Endodermal cell (in vitro differentiated cells): Measurements from ENCODE around the gene SH3GL2. TPM values are rescaled to one million over a fixed set of nuclear protein-coding genes. Genes with fewer than 3 reads are reported as not detected.

ENCODE experiments used
- DNase-seq: peaks from one replicate; pipeline ENCODE4 v3.0.0-alpha.2; 2017
- H3K27ac ChIP-seq: 2 replicates; pipeline ENCODE4 v1.5.1; 2013; ENCODE audit warnings: mild to moderate bottlenecking, low read depth, low read length, moderate library complexity
- H3K27me3 ChIP-seq: 2 replicates; pipeline ENCODE4 v1.6.1; 2013; ENCODE audit warnings: mild to moderate bottlenecking, low read length, moderate library complexity; ENCODE audit not compliant: insufficient read depth, control insufficient read depth, poor library complexity, severe bottlenecking
- H3K36me3 ChIP-seq: 2 replicates; pipeline ENCODE4 v1.7.0; 2013; ENCODE audit warnings: mild to moderate bottlenecking, low read length, moderate library complexity; ENCODE audit not compliant: control insufficient read depth, insufficient read depth
- H3K4me1 ChIP-seq: one replicate; pipeline ENCODE4 v1.7.0; 2013; ENCODE audit warnings: low read length; ENCODE audit not compliant: control insufficient read depth, insufficient read depth
- H3K4me3 ChIP-seq: 2 replicates; pipeline ENCODE4 v1.5.1; 2013; ENCODE audit warnings: mild to moderate bottlenecking, low read length, moderate library complexity
- H3K9ac ChIP-seq: 2 replicates; pipeline ENCODE4 v1.6.1; 2013; ENCODE audit warnings: mild to moderate bottlenecking, low read length, moderate library complexity; ENCODE audit not compliant: poor library complexity, severe bottlenecking; ENCODE audit errors: extremely low read depth
- H3K9me3 ChIP-seq: 2 replicates; pipeline ENCODE4 v1.6.1; 2013; ENCODE audit warnings: mild to moderate bottlenecking, low read length, moderate library complexity; ENCODE audit not compliant: control insufficient read depth
- H3K27ac Mint-ChIP-seq: 2 replicates; pipeline ENCODE4 v1.8.0; 2020; ENCODE audit warnings: mixed read lengths
- H3K27me3 Mint-ChIP-seq: 2 replicates; pipeline ENCODE4 v1.8.0; 2021; ENCODE audit warnings: mild to moderate bottlenecking, mixed read lengths; ENCODE audit not compliant: insufficient read depth
- H3K36me3 Mint-ChIP-seq: 2 replicates; pipeline ENCODE4 v1.8.0; 2020; ENCODE audit warnings: low read depth, mixed read lengths
- H3K4me1 Mint-ChIP-seq: 2 replicates; pipeline ENCODE4 v1.8.0; 2020; ENCODE audit warnings: mixed read lengths
- H3K4me3 Mint-ChIP-seq: 2 replicates; pipeline ENCODE4 v1.8.0; 2020; ENCODE audit warnings: mild to moderate bottlenecking, moderate library complexity, mixed read lengths
- H3K9me3 Mint-ChIP-seq: 2 replicates; pipeline ENCODE4 v1.8.0; 2020; ENCODE audit warnings: mild to moderate bottlenecking, mixed read lengths
- CTCF ChIP-seq: fragments of 200-600 bp; sonication (generic); conservative IDR thresholded peaks from 2 replicates; pipeline ENCODE4 v1.5.0; 2021; ENCODE audit warnings: antibody characterized with exemption, mild to moderate bottlenecking
- WGBS, 2 experiments: methylation state at CpG; one replicate each; pipeline versions ENCODE4 v1.1.5 to v1.1.7; 2013; ENCODE audit warnings: missing lambda C conversion rate in 2 of 2, mixed read lengths in 1 of 2; ENCODE audit not compliant: insufficient coverage in 1 of 2, insufficient read length in 1 of 2; 5-methylcytosine and 5-hydroxymethylcytosine counted together
- total RNA-seq, 2 donors: library from RNA; stranded (reverse); fragmentation: NEBNext Ultra II Directional in 1 of 2; extraction: Animal tissue kit (Norgen Biotek cat#: 25700) in 1 of 2; gene quantifications; 2 replicates in 1 of 2; 3 replicates in 1 of 2; pipeline ENCODE4 v1.2.1, GENCODE V29; 2021

SH3GL2 gene
- total RNA-seq, 2 donors from 2014 or later, result 3.7 to 7.7 TPM

GRCh38 chr9:17789316-17789715, 210.4 kb downstream of the SH3GL2 start:
- no peaks in the 10 kb centered on the region for H3K36me3 ChIP-seq
- no peak for TF ChIP-seq CTCF
- H3K27me3 ChIP-seq, result no peaks in the 10 kb centered on the region
- no peak overlapping the region for H3K27ac ChIP-seq
- H3K9me3 ChIP-seq, result no peaks in the 10 kb centered on the region
- no peak overlapping the region for H3K9ac ChIP-seq
- DNase-seq, result no peak
- H3K4me1 ChIP-seq, result peaks cover 3% of the 10 kb centered on the region
- peaks cover 7% of the 10 kb centered on the region for H3K4me1 Mint-ChIP-seq
- H3K27me3 Mint-ChIP-seq, result no peaks in the 10 kb centered on the region
- H3K36me3 Mint-ChIP-seq, result no peaks in the 10 kb centered on the region
- no peaks in the 10 kb centered on the region for H3K9me3 Mint-ChIP-seq
- no peak overlapping the region for H3K27ac Mint-ChIP-seq
- WGBS, 2 experiments, result 93 to 98% methylated on average over 5 of the region's 6 CpGs
- no peak overlapping the region for H3K4me3 Mint-ChIP-seq
- H3K4me3 ChIP-seq, result no peak overlapping the region

- TF ChIP-seq CTCF, result peak; percentile 66
- H3K9me3 ChIP-seq, result no peaks in the 10 kb centered on the region
- 87% methylated on average over 9 to 14 of the region's 14 CpGs for WGBS, 2 experiments
- Mint-ChIP-seq H3K4me3 (no peak overlapping the region), H3K36me3 (no peaks in the 10 kb centered on the region), H3K27ac (no peak overlapping the region), H3K4me1 (no peaks in the 10 kb centered on the region), H3K27me3 (no peaks in the 10 kb centered on the region), H3K9me3 (no peaks in the 10 kb centered on the region)
- H3K9ac ChIP-seq, result no peak overlapping the region
- H3K4me3 ChIP-seq, result no peak overlapping the region
- H3K36me3 ChIP-seq, result no peaks in the 10 kb centered on the region
- H3K27me3 ChIP-seq, result no peaks in the 10 kb centered on the region
- H3K27ac ChIP-seq, result no peak overlapping the region
- H3K4me1 ChIP-seq, result no peaks in the 10 kb centered on the region
- peak; percentile 59 for DNase-seq
These were observed 215.1 kb downstream of the SH3GL2 start for GRCh38 chr9:17793713-17794622.

- H3K36me3 Mint-ChIP-seq, result no peaks in the 10 kb centered on the region
- peaks cover 8% of the 10 kb centered on the region for H3K4me1 Mint-ChIP-seq
- no peaks in the 10 kb centered on the region for H3K9me3 Mint-ChIP-seq
- no peak overlapping the region for H3K4me3 ChIP-seq
- H3K27ac ChIP-seq, result no peak overlapping the region
- H3K9me3 ChIP-seq, result no peaks in the 10 kb centered on the region
- no peaks in the 10 kb centered on the region for H3K27me3 ChIP-seq
- no peak overlapping the region for H3K9ac ChIP-seq
- no peak for DNase-seq
- TF ChIP-seq CTCF, result no peak
- no peaks in the 10 kb centered on the region for H3K27me3 Mint-ChIP-seq
- H3K4me3 Mint-ChIP-seq, result no peak overlapping the region
- H3K36me3 ChIP-seq, result no peaks in the 10 kb centered on the region
- WGBS, 2 experiments, result 82 to 83% methylated on average over 4 to 6 of the region's 6 CpGs
- H3K27ac Mint-ChIP-seq, result no peak overlapping the region
- peaks cover 8% of the 10 kb centered on the region for H3K4me1 ChIP-seq
These were observed 216.9 kb downstream of the SH3GL2 start for GRCh38 chr9:17795744-17796143.
